Myometrial cell (primary cell): ENCODE measurements around the gene OTUD4. TPM values are rescaled to one million over a fixed set of nuclear protein-coding genes. Genes with fewer than 3 reads are reported as not detected.

ENCODE experiments used
- total RNA-seq: library from RNA; depleted of rRNA; stranded (reverse); fragments of >200 nt; gene quantifications from 2 replicates; pipeline ENCODE4 v1.2.3, GENCODE V29; 2015

OTUD4 gene, protein sequence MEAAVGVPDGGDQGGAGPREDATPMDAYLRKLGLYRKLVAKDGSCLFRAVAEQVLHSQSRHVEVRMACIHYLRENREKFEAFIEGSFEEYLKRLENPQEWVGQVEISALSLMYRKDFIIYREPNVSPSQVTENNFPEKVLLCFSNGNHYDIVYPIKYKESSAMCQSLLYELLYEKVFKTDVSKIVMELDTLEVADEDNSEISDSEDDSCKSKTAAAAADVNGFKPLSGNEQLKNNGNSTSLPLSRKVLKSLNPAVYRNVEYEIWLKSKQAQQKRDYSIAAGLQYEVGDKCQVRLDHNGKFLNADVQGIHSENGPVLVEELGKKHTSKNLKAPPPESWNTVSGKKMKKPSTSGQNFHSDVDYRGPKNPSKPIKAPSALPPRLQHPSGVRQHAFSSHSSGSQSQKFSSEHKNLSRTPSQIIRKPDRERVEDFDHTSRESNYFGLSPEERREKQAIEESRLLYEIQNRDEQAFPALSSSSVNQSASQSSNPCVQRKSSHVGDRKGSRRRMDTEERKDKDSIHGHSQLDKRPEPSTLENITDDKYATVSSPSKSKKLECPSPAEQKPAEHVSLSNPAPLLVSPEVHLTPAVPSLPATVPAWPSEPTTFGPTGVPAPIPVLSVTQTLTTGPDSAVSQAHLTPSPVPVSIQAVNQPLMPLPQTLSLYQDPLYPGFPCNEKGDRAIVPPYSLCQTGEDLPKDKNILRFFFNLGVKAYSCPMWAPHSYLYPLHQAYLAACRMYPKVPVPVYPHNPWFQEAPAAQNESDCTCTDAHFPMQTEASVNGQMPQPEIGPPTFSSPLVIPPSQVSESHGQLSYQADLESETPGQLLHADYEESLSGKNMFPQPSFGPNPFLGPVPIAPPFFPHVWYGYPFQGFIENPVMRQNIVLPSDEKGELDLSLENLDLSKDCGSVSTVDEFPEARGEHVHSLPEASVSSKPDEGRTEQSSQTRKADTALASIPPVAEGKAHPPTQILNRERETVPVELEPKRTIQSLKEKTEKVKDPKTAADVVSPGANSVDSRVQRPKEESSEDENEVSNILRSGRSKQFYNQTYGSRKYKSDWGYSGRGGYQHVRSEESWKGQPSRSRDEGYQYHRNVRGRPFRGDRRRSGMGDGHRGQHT
- total RNA-seq: 8.9 and 10.7 TPM in 2 replicates

DNA sequence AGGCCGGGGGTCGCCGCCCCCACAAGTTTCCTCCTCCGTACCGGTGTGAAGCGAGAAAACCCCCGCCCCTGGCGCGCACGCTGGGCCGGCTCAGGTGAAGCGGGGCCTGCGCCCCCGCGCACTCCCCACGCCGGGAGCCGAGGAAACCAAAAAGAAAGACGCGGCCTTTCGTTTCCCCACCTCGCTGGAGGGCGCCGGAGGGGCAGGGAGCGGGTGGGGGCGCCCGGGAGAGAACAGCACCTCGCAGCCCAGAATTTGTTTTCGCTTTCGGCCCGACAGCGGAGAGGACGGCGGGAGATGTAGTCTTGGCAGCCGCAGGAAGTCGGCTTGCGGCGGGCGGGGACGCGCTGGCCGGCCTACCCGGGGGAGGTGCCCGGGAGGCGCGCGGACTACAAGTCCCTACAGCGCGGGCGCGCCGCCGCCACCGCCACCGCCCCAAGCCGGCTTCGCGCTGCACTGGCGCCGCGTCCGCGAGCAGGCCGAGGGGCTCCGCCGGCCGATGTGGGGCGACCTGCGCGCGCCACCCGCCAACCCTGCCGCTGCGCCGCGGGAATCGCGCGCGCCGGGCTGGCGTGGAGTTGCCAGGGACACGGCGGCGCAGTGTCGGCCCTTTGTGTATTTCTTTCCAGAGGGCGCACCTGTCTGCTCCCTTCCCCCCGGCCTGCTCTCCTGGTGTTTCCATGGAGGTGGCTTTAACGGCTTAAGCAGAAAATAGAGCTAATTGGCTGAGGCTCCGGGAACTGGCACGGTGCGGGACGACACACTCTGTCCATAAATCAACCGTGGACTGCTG, at the start of gene OTUD4:
Gene OTUD4, minus strand, starts transcription at position 292 of the 793 bp plus-strand sequence. CDS start 616 bp downstream, outside the sequence.

DNA sequence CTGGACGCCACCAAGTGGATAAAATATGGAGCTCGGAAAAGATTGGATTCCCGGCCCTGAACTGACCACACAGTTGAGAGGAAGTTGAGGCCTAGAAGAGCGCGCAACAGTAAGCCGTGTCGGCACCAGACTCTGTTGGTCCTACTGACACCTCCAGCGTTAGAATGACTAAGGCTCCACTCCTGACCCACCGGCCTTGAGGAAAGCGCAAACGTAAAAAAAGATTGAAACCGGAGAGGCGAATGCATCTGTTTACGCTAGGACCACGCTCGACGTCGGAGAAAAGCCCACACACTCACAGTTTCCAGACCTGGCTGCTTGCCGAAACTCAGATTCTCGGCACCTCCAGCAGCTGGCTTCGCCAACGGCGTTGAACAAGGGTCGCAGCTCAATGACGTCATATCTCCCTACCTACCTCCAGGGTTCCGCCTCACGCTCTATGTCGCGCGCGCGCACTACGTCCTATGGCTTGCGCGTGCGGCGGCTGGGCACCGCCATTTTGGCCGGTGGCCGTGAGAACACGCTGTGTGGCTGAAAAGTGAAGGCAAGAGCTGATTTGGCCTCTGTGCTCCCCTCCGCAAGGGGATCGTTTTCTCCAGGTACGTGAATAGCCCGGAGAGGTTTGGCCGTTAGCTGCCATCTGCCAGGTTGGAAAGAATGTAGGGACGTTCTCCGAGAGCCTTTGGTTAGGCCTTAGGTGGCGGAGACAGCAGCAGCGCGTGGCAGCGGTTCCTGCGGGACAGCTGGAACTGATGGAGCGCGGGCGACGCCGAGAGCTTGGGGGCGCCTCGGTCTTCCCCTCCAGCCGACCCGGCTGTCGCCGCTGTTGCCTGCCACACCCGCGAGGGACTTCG, 82.3 kb downstream of the OTUD4 start, which contains the start of the genes ABCE1 and ANAPC10:
Gene ABCE1, plus strand, starts transcription at position 491 of the 854 bp plus-strand sequence. CDS start 6,102 bp downstream, outside the sequence.
Gene ANAPC10, minus strand, starts transcription at position 376 of the 854 bp plus-strand sequence. CDS start 2,097 bp downstream, outside the sequence.

Other genes with a start within 250 kb of the OTUD4 start
- gene ANAPC10, start 82.4 kb downstream of the OTUD4 start, total RNA-seq: 19.9 and 27.3 TPM in 2 replicates
- 125 and 128 TPM in 2 replicates for gene ABCE1, start 82.3 kb downstream of the OTUD4 start, total RNA-seq